Endothelial cell of umbilical vein (primary cell): ENCODE data around the gene SKIC8. TPM values are rescaled to one million over a fixed set of nuclear protein-coding genes. Genes with fewer than 3 reads are reported as not detected.

ENCODE experiments used
- BruUV-seq: library from RNA; stranded (reverse); fragments of 400-500 nt; replicated peaks from 2 replicates; lab custom pipeline; 2021; lab: Mats Ljungman, UMichigan
- CTCF ChIA-PET: fragments of 300-600, 350-600 bp; sonication (Branson Sonifier 250); formaldehyde crosslinking; loops from one replicate; lab custom pipeline; 2021; ENCODE audit warnings: antibody characterized with exemption, inconsistent platforms; lab: Charles Lee
- POLR2A ChIA-PET: fragments of 300-600, 350-600 bp; sonication (Branson Sonifier 250); formaldehyde crosslinking; loops from one replicate; lab custom pipeline; 2021; ENCODE audit warnings: antibody characterized with exemption, inconsistent platforms; lab: Charles Lee
- DNase-seq: peaks from one replicate; pipeline ENCODE4 v3.0.0-alpha.2; 2011; ENCODE audit warnings: low read depth, low spot score
- FAIRE-seq: peaks from 2 replicates; lab custom pipeline; 2011; peaks lifted over from hg19 to GRCh38; lab: Jason Lieb, UNC
- H2AFZ ChIP-seq: 2 replicates; pipeline ENCODE4 v1.6.0; 2012; ENCODE audit warnings: low read depth, low read length, control low read depth, inconsistent platforms
- H3K27ac ChIP-seq: 2 replicates; pipeline ENCODE4 v1.5.1; 2011; ENCODE audit warnings: low read depth, mild to moderate bottlenecking, control low read depth, low read length, moderate library complexity; ENCODE audit not compliant: insufficient read depth
- H3K27me3 ChIP-seq, 2 experiments: 2 replicates each; pipeline versions ENCODE4 v1.6.0 to v1.6.1; 2011; ENCODE audit warnings: low read length in 2 of 2, mixed read lengths in 1 of 2; ENCODE audit not compliant: control insufficient read depth in 2 of 2, insufficient read depth in 2 of 2
- H3K36me3 ChIP-seq, 2 experiments: 2 replicates in 1 of 2; 3 replicates in 1 of 2; pipeline ENCODE4 v1.5.1; 2011; ENCODE audit warnings: low read length in 2 of 2, mild to moderate bottlenecking in 1 of 2, moderate library complexity in 1 of 2; ENCODE audit not compliant: control insufficient read depth in 2 of 2, insufficient read depth in 2 of 2; ENCODE audit errors: extremely low read depth in 1 of 2
- H3K4me1 ChIP-seq: 3 replicates; pipeline ENCODE4 v1.5.1; 2011; ENCODE audit warnings: mild to moderate bottlenecking, low read length; ENCODE audit not compliant: control insufficient read depth, insufficient read depth; ENCODE audit errors: extremely low read depth
- H3K4me2 ChIP-seq: 2 replicates; pipeline ENCODE4 v1.6.1; 2011; ENCODE audit warnings: low read length, control low read depth, mixed read lengths; ENCODE audit not compliant: insufficient read depth
- H3K4me3 ChIP-seq, 3 experiments: fragments of 200-600 bp in 1 of 3; sonication (generic), shearing (Covaris generic) in 1 of 3; replicated peaks in 1 of 3; 2 replicates each; pipeline ENCODE4 v1.5.1; 2011 to 2016; ENCODE audit warnings: control low read depth in 3 of 3, low read length in 3 of 3, mild to moderate bottlenecking in 2 of 3, inconsistent platforms in 1 of 3, low read depth in 1 of 3, moderate library complexity in 1 of 3; ENCODE audit not compliant: insufficient read depth in 1 of 3
- H3K79me2 ChIP-seq: 2 replicates; pipeline ENCODE4 v1.6.0; 2012; ENCODE audit warnings: low read length, inconsistent platforms; ENCODE audit not compliant: control insufficient read depth, insufficient read depth
- H3K9ac ChIP-seq: replicated peaks from 2 replicates; pipeline ENCODE3; 2011; ENCODE audit warnings: low read length, control low read depth; ENCODE audit not compliant: insufficient read depth; ENCODE audit errors: extremely low read depth
- H3K9me1 ChIP-seq: replicated peaks from 3 replicates; pipeline ENCODE4 v1.6.0; 2011; ENCODE audit warnings: mild to moderate bottlenecking, low read length; ENCODE audit not compliant: control insufficient read depth, insufficient read depth; ENCODE audit errors: extremely low read depth
- H3K9me3 ChIP-seq: replicated peaks from 2 replicates; pipeline ENCODE4 v1.5.1; 2012; ENCODE audit warnings: low read length, inconsistent platforms; ENCODE audit not compliant: control insufficient read depth, insufficient read depth
- H4K20me1 ChIP-seq: replicated peaks from 2 replicates; pipeline ENCODE3; 2011; ENCODE audit warnings: mild to moderate bottlenecking, low read length; ENCODE audit not compliant: control insufficient read depth, insufficient read depth; ENCODE audit errors: extremely low read depth
- CTCF ChIP-seq, 2 donors: IDR thresholded peaks; 1 replicate in 1 of 2; 2 replicates in 1 of 2; pipeline ENCODE4 v1.5.1; 2011; ENCODE audit warnings: low read length in 2 of 2, mild to moderate bottlenecking in 2 of 2, moderate library complexity in 2 of 2, control low read depth in 1 of 2, inconsistent platforms in 1 of 2, low read depth in 1 of 2; ENCODE audit not compliant: insufficient read depth in 1 of 2; ENCODE audit errors: extremely low read depth in 1 of 2
- EZH2 ChIP-seq: IDR thresholded peaks from 2 replicates; pipeline ENCODE4 v1.6.1; 2012; ENCODE audit warnings: borderline replicate concordance, low read depth, mild to moderate bottlenecking, moderate library complexity, low read length, inconsistent platforms; ENCODE audit not compliant: severe bottlenecking
- FOS ChIP-seq: IDR thresholded peaks from 2 replicates; pipeline ENCODE4 v1.6.1; 2011; ENCODE audit warnings: mild to moderate bottlenecking, low read length, moderate library complexity, borderline replicate concordance; ENCODE audit not compliant: insufficient read depth
- GATA2 ChIP-seq: IDR thresholded peaks from 2 replicates; pipeline ENCODE4 v1.7.0; 2011; ENCODE audit warnings: low read depth, mild to moderate bottlenecking, moderate library complexity, mixed read lengths, low read length; ENCODE audit not compliant: insufficient read length, insufficient read depth
- JUN ChIP-seq: IDR thresholded peaks from 2 replicates; pipeline ENCODE4 v1.6.1; 2011; ENCODE audit warnings: borderline replicate concordance, low read depth; ENCODE audit not compliant: insufficient read length, insufficient read depth
- MAX ChIP-seq: IDR thresholded peaks from 2 replicates; pipeline ENCODE4 v1.6.1; 2011; ENCODE audit not compliant: insufficient read depth, insufficient read length
- MYC ChIP-seq: IDR thresholded peaks from one replicate; pipeline ENCODE4 v1.6.1; 2011; ENCODE audit warnings: mild to moderate bottlenecking, low read depth, low read length
- POLR2A ChIP-seq: IDR thresholded peaks from 2 replicates; pipeline ENCODE4 v1.6.1; 2012; ENCODE audit warnings: low read depth, mild to moderate bottlenecking, control low read depth, low read length
- POLR2AphosphoS5 ChIP-seq: IDR thresholded peaks from 2 replicates; pipeline ENCODE4 v1.6.1; 2012; ENCODE audit warnings: low read depth, mild to moderate bottlenecking, control low read depth, low read length, moderate library complexity; ENCODE audit not compliant: insufficient read depth
- dilution Hi-C: fragments of 300-500 bp; cut with MboI; formaldehyde crosslinking; loops from one replicate; pipeline ENCODE4 v1.15.0; 2019; ENCODE audit warnings: low sequenced_read_pairs; ENCODE audit not compliant: extremely low pct_ligation_motif_present
- intact Hi-C: fragments of 100-400 bp; cut with micrococcal nuclease; formaldehyde crosslinking; loops from one replicate; pipeline ENCODE4 v1.10.0; 2022
- polyA plus RNA-seq, 4 experiments: library from polyadenylated mRNA; depleted of rRNA in 3 of 4; stranded (reverse) in 3 of 4; unstranded in 1 of 4; fragments of >200 nt; gene quantifications; 2 replicates each; pipeline versions ENCODE4 v1.2.1 to v1.2.3, GENCODE V29; 2011 to 2012; ENCODE audit warnings: missing spikeins in 1 of 4
- total RNA-seq: library from RNA; stranded (reverse); gene quantifications from 2 replicates; pipeline ENCODE4 v1.2.3, GENCODE V29; 2021

SKIC8 gene
- total and polyA plus RNA-seq, 2 donors (not counting 3 experiments of a cell fraction or from before 2014, with no cell fraction given): 49.7 to 95.0 TPM

- Histone ChIP-seq H3K9me1 (no peaks in the 10 kb centered on the region), H3K79me2 (peaks cover 7% of the 10 kb centered on the region), H3K27me3 (peaks cover 0 to 3% of the 10 kb centered on the region in 2 experiments), H4K20me1 (no peaks in the 10 kb centered on the region), H3K9ac (no peak overlapping the region), H3K4me2 (no peak overlapping the region), H3K9me3 (no peaks in the 10 kb centered on the region), H3K4me3 (no peak overlapping the region), H2AFZ (no peak overlapping the region), H3K27ac (no peak overlapping the region), H3K4me1 (peaks cover 5% of the 10 kb centered on the region), H3K36me3 (no peaks in the 10 kb centered on the region)
- no peak for DNase-seq
- dilution Hi-C loops (no loop called here), intact Hi-C loops (no loop called here)
- POLR2A ChIA-PET: no interaction called here
- BruUV-seq: no TSS peak
- CTCF ChIA-PET: interaction anchor here (0.6 to 0.8 kb wide), 2 partner anchors 20 to 33 kb away, joined by 3 to 5 read pairs; no protein-coding TSS in a partner anchor
- FAIRE-seq: no peak
- TF ChIP-seq POLR2A (no peak), GATA2 (no peak), FOS (no peak), POLR2AphosphoS5 (no peak), JUN (no peak), MAX (no peak), CTCF (IDR thresholded peaks at IDR 0.05; ENCODE audit: extremely low read depth in 1 of 2, insufficient read depth in 1 of 2, low read depth in 1 of 2, low read length in 2 of 2) (no peak), EZH2 (no peak), MYC (no peak)
Observed at GRCh38 chr15:78260489-78260888, 38.9 kb downstream of the SKIC8 start.
